HCT116 (cell line): Measurements from ENCODE around the gene CARMIL1. TPM values are rescaled to one million over a fixed set of nuclear protein-coding genes. Genes with fewer than 3 reads are reported as not detected.
A peak's percentile ranks its signal among the peaks of the same experiment; 100 is the strongest.

Source experiments
- ATAC-seq: fragments of 200-7000 bp; cut with Tn5 transposase; 2 replicates; pipeline ENCODE4 v1.9.1; 2020; ENCODE audit warnings: mild to moderate bottlenecking, moderate library complexity
- BruUV-seq: library from RNA; stranded (reverse); fragments of 400-500 nt; replicated peaks from 2 replicates; lab custom pipeline; 2021; lab: Mats Ljungman, UMichigan
- CTCF ChIA-PET: fragments of 300-600 bp; sonication (Branson Sonifier 250); formaldehyde crosslinking; loops from one replicate; lab custom pipeline; 2021; ENCODE audit warnings: antibody characterized with exemption; lab: Charles Lee
- POLR2A ChIA-PET: fragments of 300-600, 350-600 bp; sonication (Branson Sonifier 250); formaldehyde crosslinking; loops from one replicate; lab custom pipeline; 2021; ENCODE audit warnings: antibody characterized with exemption; lab: Charles Lee
- RAD21 ChIA-PET, 2 experiments: fragments of 300-600 bp; sonication (Branson Sonifier 250); formaldehyde crosslinking; loops; one replicate each; lab custom pipeline; 2023; ENCODE audit warnings: low total read pairs in 2 of 2; ENCODE audit not compliant: uncharacterized antibody in 2 of 2, unreplicated experiment in 2 of 2, low non-redundant PET in 1 of 2; lab: Charles Lee
- DNase-seq: peaks from one replicate; pipeline ENCODE4 v3.0.0-alpha.2; 2010; ENCODE audit warnings: low read depth, low spot score
- H2AFZ ChIP-seq: fragments of 200-600 bp; shearing (Covaris generic), sonication (generic); 2 replicates; pipeline ENCODE4 v1.6.1; 2017; ENCODE audit warnings: low read depth, mixed run types, mixed read lengths, antibody characterized with exemption, low read length; ENCODE audit not compliant: poor library complexity, severe bottlenecking
- H3K27ac ChIP-seq: 2 replicates; pipeline ENCODE4 v1.5.1; 2012; ENCODE audit warnings: low read depth, low read length
- H3K27me3 ChIP-seq: fragments of 200-600 bp; sonication (generic); 2 replicates; pipeline ENCODE4 v1.6.1; 2016; ENCODE audit warnings: mixed run types, low read length, mixed read lengths; ENCODE audit not compliant: insufficient read depth
- H3K36me3 ChIP-seq, 2 experiments: fragments of 200-500 bp in 1 of 2; fragments of 200-600 bp in 1 of 2; sonication (Bioruptor generic) in 1 of 2; sonication (generic) in 1 of 2; 2 replicates each; pipeline versions ENCODE4 v1.5.1 to v1.6.1; 2014 to 2016; ENCODE audit warnings: low read length in 2 of 2, inconsistent platforms in 1 of 2, mixed read lengths in 1 of 2, mixed run types in 1 of 2; ENCODE audit not compliant: insufficient read depth in 2 of 2, control insufficient read depth in 1 of 2
- H3K4me1 ChIP-seq, 2 experiments: fragments of 200-600 bp in 1 of 2; sonication (generic) in 1 of 2; 2 replicates each; pipeline versions ENCODE4 v1.5.1 to v1.6.1; 2012 to 2017; ENCODE audit warnings: low read length in 2 of 2, inconsistent platforms in 1 of 2, mild to moderate bottlenecking in 1 of 2, mixed read lengths in 1 of 2, mixed run types in 1 of 2, moderate library complexity in 1 of 2; ENCODE audit not compliant: insufficient read depth in 2 of 2, control insufficient read depth in 1 of 2
- H3K4me2 ChIP-seq: fragments of 200-600 bp; sonication (generic); 2 replicates; pipeline ENCODE4 v1.6.1; 2017; ENCODE audit warnings: mixed run types, low read length, mixed read lengths
- H3K4me3 ChIP-seq, 2 experiments: fragments of 200-600 bp in 1 of 2; sonication (generic) in 1 of 2; replicated peaks in 1 of 2; 2 replicates each; pipeline ENCODE4 v1.5.1; 2011 to 2016; ENCODE audit warnings: low read length in 2 of 2, control low read depth in 1 of 2, low read depth in 1 of 2, mild to moderate bottlenecking in 1 of 2, mixed read lengths in 1 of 2, mixed run types in 1 of 2
- H3K79me2 ChIP-seq: fragments of 200-600 bp; sonication (generic); 2 replicates; pipeline ENCODE4 v1.6.1; 2017; ENCODE audit warnings: mild to moderate bottlenecking, mixed run types, low read length, moderate library complexity, mixed read lengths; ENCODE audit not compliant: insufficient read depth
- H3K9ac ChIP-seq: fragments of 200-600 bp; sonication (generic); 2 replicates; pipeline ENCODE4 v1.6.1; 2016; ENCODE audit warnings: low read length, mixed read lengths
- H3K9me2 ChIP-seq: fragments of 200-600 bp; sonication (generic), shearing (Covaris generic); 2 replicates; pipeline ENCODE4 v1.6.1; 2017; ENCODE audit warnings: mixed run types, mild to moderate bottlenecking, moderate library complexity; ENCODE audit not compliant: insufficient read depth
- H3K9me3 ChIP-seq, 2 experiments: fragments of 200-500 bp in 1 of 2; fragments of 200-600 bp in 1 of 2; sonication (Bioruptor generic) in 1 of 2; sonication (generic) in 1 of 2; 2 replicates each; pipeline ENCODE4 v1.6.1; 2014 to 2017; ENCODE audit warnings: low read length in 2 of 2, mixed read lengths in 2 of 2, inconsistent platforms in 1 of 2, low read depth in 1 of 2, mild to moderate bottlenecking in 1 of 2, mixed run types in 1 of 2, moderate library complexity in 1 of 2; ENCODE audit not compliant: control insufficient read depth in 1 of 2, insufficient read depth in 1 of 2
- H4K20me1 ChIP-seq: fragments of 200-600 bp; sonication (generic), shearing (Covaris generic); 2 replicates; pipeline ENCODE4 v1.6.1; 2017; ENCODE audit warnings: mixed run types, mild to moderate bottlenecking, moderate library complexity; ENCODE audit not compliant: insufficient read depth
- CTCF ChIP-seq, 3 experiments: fragments of 200-600 bp in 1 of 3; sonication (generic) in 1 of 3; IDR thresholded peaks in 2 of 3; conservative IDR thresholded peaks in 1 of 3; 2 replicates each; pipeline ENCODE4 v1.5.1; 2012 to 2017; ENCODE audit warnings: low read depth in 2 of 3, low read length in 2 of 3, antibody characterized with exemption in 1 of 3, borderline replicate concordance in 1 of 3, control low read depth in 1 of 3, mild to moderate bottlenecking in 1 of 3, mixed read lengths in 1 of 3, mixed run types in 1 of 3, moderate library complexity in 1 of 3; ENCODE audit not compliant: insufficient read depth in 1 of 3
- EGR1 ChIP-seq: IDR thresholded peaks from 2 replicates; pipeline ENCODE4 v1.6.1; 2012; ENCODE audit warnings: low read depth
- RAD21 ChIP-seq: IDR thresholded peaks from 2 replicates; pipeline ENCODE4 v1.6.1; 2012; ENCODE audit warnings: low read depth, mild to moderate bottlenecking
- REST ChIP-seq: IDR thresholded peaks from 2 replicates; pipeline ENCODE4 v1.6.1; 2012; ENCODE audit warnings: low read depth
- intact Hi-C: fragments of 100-400 bp; cut with micrococcal nuclease; formaldehyde crosslinking; loops from 2 replicates; pipeline ENCODE4 v1.10.0; 2022
- total RNA-seq: library from RNA; stranded (reverse); gene quantifications from one replicate; pipeline ENCODE4 v1.2.1, GENCODE V29; 2021; ENCODE audit not compliant: unreplicated experiment

Gene CARMIL1
- total RNA-seq, 1 experiment from 2014 or later: 21.7 TPM

GRCh38 chr6:25637960-25638434 is 358.8 kb downstream of the CARMIL1 start:
- Histone ChIP-seq H3K9ac (no peak overlapping the region), H3K9me3 (no peaks in the 10 kb centered on the region), H3K79me2 (no peaks in the 10 kb centered on the region), H3K4me3 (no peak overlapping the region), H3K27me3 (peaks cover 20% of the 10 kb centered on the region; the same call in 1 of the 2 replicates), H2AFZ (no peak overlapping the region)
- intact Hi-C loops: no loop called here
- no TSS peak for BruUV-seq
- DNase-seq (no peak), ATAC-seq (peak; percentile 57)
- peak; percentile 4 to 27 (median 23); a peak in 3 of 6 replicates for TF ChIP-seq CTCF (IDR thresholded peaks at IDR 0.05 in 2 of 3, conservative IDR thresholded peaks at IDR 0.05 in 1 of 3; ENCODE audit: borderline replicate concordance in 1 of 3, insufficient read depth in 1 of 3, low read depth in 2 of 3, low read length in 2 of 3)
- 0 out of 2 replicates have a peak, but pooled peaks have one; percentile 37 for TF ChIP-seq RAD21
- peak; percentile 79 for TF ChIP-seq REST
- no peak for TF ChIP-seq EGR1
- TF ChIP-seq, all 23 proteins: peak for 3
- no peaks in the 10 kb centered on the region for H3K9me2 ChIP-seq
- no peaks in the 10 kb centered on the region for H3K4me1 ChIP-seq
- ChIA-PET RAD21 (no interaction called here), CTCF (no interaction called here), POLR2A (no interaction called here)
- no peak overlapping the region for H3K4me2 ChIP-seq
- H4K20me1 ChIP-seq: no peaks in the 10 kb centered on the region
- no peak overlapping the region for H3K27ac ChIP-seq
- no peaks in the 10 kb centered on the region for H3K36me3 ChIP-seq
